Measurements from ENCODE around the gene PRAMEF20.

Gene PRAMEF20

DNA sequence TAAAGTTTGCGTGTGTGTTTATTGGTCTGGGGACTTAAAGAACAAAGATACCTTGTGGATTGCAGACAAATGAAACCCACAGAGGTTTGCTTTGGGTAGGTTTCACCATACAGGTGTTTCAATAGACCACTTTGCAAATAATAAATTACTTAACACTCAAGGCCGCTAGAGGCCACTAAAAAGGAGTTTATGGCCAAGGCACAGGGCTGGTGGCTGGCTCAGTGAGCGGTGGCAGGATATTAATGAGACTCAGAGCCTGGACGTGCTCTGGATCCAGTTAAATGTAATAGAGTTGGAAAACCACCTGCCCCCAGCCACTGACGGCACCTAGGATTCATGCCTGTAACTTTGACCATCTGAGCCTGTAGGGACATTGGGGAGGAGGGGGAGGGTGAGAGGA lies 59.1 kb downstream of the PRAMEF20 start:
- H3K36me3 ChIP-seq (replicated peaks in 1 of 2; ENCODE audit: control insufficient read depth in 2 of 2, insufficient read depth in 2 of 2, low read length in 2 of 2), result no peaks in the 10 kb centered on the region
- peaks cover 0 to 13% (median 2%) of the 10 kb centered on the region in 3 experiments for H3K27me3 ChIP-seq (ENCODE audit: control insufficient read depth in 3 of 3, insufficient read depth in 3 of 3, low read depth in 1 of 3, low read length in 3 of 3)
- no peak overlapping the region for H3K4me2 ChIP-seq (ENCODE audit: insufficient read depth, low read length, poor library complexity, severe bottlenecking)
- no peak overlapping the region for H3K9ac ChIP-seq (ENCODE audit: low read depth, low read length, poor library complexity)
- no peak for DNase-seq (ENCODE audit: low spot score)
- no peak overlapping the region for H2BK12ac ChIP-seq (ENCODE audit: low read length)
- no peak overlapping the region for H4K8ac ChIP-seq (ENCODE audit: low read depth, low read length)
- no peak overlapping the region for H3K23ac ChIP-seq (ENCODE audit: low read depth, low read length, poor library complexity)
- H3K18ac ChIP-seq (ENCODE audit: low read length), result no peak overlapping the region
- no peak overlapping the region for H3K4ac ChIP-seq (ENCODE audit: low read length)
- H2BK5ac ChIP-seq (ENCODE audit: low read length), result no peak overlapping the region
- H3K4me1 ChIP-seq (ENCODE audit: control insufficient read depth in 2 of 2, insufficient read depth in 1 of 2, low read depth in 1 of 2, low read length in 2 of 2), result no peaks in the 10 kb centered on the region
- H2BK15ac ChIP-seq (ENCODE audit: low read length), result no peak overlapping the region
- no peak overlapping the region for H3K4me3 ChIP-seq (ENCODE audit: low read length in 2 of 2)
- H3K9me3 ChIP-seq (replicated peaks in 1 of 2; ENCODE audit: control insufficient read depth in 2 of 2, insufficient read depth in 1 of 2, low read depth in 1 of 2, low read length in 2 of 2), result no peaks in the 10 kb centered on the region
- H2AK5ac ChIP-seq (ENCODE audit: low read depth, low read length), result no peak overlapping the region
- WGBS, 2 donors (ENCODE audit: extremely low coverage in 2 of 2, insufficient read length in 2 of 2, insufficient replicate concordance in 1 of 2), result no CpG with 5 or more reads among the region's 5 CpGs
- H3K27ac ChIP-seq (replicated peaks; ENCODE audit: low read length), result no peak overlapping the region
- H3K79me1 ChIP-seq (ENCODE audit: low read depth, low read length), result no peaks in the 10 kb centered on the region
- H4K91ac ChIP-seq (ENCODE audit: low read depth, low read length, poor library complexity), result no peak overlapping the region
- no peak overlapping the region for H2BK120ac ChIP-seq (ENCODE audit: low read depth, low read length)
- no peak overlapping the region for H3K14ac ChIP-seq (ENCODE audit: low read length)
- no peak overlapping the region for H2AFZ ChIP-seq (ENCODE audit: low read length)
